Measurements from ENCODE around the gene SNX1. TPM values are rescaled to one million over a fixed set of nuclear protein-coding genes. Genes with fewer than 3 reads are reported as not detected.
"Not testable (repeated sequence)": the region's sequence is repeated elsewhere in the genome, so short reads cannot be mapped to it uniquely, and the experiment has no call there.

The SNX1 gene
- total RNA-seq, 2 experiments from 2014 or later = 122 to 125 TPM

DNA sequence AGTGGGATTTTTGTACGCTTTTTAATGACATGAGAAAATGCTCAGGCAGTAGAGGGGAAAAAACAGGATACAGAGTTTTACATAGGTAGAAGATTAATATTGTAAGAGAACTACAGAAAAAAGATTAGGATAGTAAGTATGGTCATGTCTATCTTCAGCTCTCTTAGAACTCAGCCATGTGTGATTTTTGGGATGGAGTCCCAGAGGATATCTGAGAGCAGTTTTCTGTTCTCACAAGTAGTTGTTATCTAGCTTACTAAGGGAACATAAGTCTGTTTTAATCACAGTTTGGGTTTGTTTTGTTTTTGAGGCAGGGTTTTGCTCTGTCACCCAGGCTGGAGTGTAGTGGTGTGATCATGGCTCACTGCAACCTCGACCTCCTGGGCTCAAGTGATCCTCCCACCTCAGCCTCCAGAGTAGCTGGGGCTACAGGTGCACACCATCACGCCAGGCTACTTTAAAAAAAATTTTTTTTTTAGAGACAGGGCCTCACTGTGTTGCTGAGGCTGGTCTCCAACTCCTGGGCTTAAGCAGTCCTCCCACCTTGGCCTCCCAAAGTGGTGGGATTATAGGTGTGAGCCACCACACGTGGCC is 14.4 kb downstream of the SNX1 start:
- H3K9me3 Mint-ChIP-seq, POLR2A ChIA-PET, H3K27me3 Mint-ChIP-seq, DNase-seq, H3K4me3 Mint-ChIP-seq: not testable (repeated sequence)
- Mint-ChIP-seq H3K27ac (peak overlapping the region; percentile 76), H3K36me3 (ENCODE audit: low read depth) (peaks cover 15% of the 10 kb centered on the region), H3K4me1 (peaks cover 32% of the 10 kb centered on the region)
- CTCF ChIA-PET = interaction anchor here (1.1 to 1.7 kb wide), 2 partner anchors 10 to 22 kb away, joined by 5 to 6 read pairs; no protein-coding TSS in a partner anchor

- Mint-ChIP-seq H3K4me3 (no peak overlapping the region), H3K4me1 (peaks cover 32% of the 10 kb centered on the region), H3K9me3 (no peaks in the 10 kb centered on the region), H3K27ac (peak overlapping the region; percentile 76), H3K36me3 (ENCODE audit: low read depth) (peaks cover 20% of the 10 kb centered on the region), H3K27me3 (no peaks in the 10 kb centered on the region)
- CTCF ChIA-PET = interaction anchor here (1.5 to 2.1 kb wide), 3 partner anchors 9 to 42 kb away, joined by 5 to 8 read pairs (median 6); no protein-coding TSS in a partner anchor
- no peak for DNase-seq
- POLR2A ChIA-PET = no interaction called here
Observed at GRCh38 chr15:64110950-64111678, 15.3 kb downstream of the SNX1 start.

DNA sequence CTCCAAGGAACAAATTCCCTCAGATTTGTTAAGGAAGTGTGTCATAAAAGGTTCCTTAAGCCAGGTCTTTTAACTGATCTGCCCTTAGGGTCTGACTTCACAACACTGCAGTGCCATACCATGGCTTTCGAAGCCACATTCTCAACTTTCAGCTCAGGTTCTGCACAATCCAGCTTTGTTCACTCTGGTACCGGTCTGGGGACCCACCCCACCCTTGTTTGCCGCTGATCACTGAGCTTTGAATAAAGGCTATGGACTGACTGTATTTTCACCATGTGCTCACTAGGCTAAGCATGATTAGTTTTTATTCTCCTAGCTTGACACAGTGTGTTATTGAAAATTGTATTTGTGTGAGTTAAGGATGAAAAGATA is 15.9 kb downstream of the SNX1 start:
- Mint-ChIP-seq H3K27ac (no peak overlapping the region), H3K9me3 (no peaks in the 10 kb centered on the region), H3K4me3 (no peak overlapping the region), H3K4me1 (peaks cover 32% of the 10 kb centered on the region), H3K36me3 (ENCODE audit: low read depth) (peaks cover 24% of the 10 kb centered on the region), H3K27me3 (no peaks in the 10 kb centered on the region)
- no peak for DNase-seq
- ChIA-PET POLR2A (no interaction called here), CTCF (interaction anchor here (1.5 to 2.1 kb wide), 3 partner anchors 8 to 41 kb away, joined by 5 to 8 read pairs (median 6); no protein-coding TSS in a partner anchor)

DNA sequence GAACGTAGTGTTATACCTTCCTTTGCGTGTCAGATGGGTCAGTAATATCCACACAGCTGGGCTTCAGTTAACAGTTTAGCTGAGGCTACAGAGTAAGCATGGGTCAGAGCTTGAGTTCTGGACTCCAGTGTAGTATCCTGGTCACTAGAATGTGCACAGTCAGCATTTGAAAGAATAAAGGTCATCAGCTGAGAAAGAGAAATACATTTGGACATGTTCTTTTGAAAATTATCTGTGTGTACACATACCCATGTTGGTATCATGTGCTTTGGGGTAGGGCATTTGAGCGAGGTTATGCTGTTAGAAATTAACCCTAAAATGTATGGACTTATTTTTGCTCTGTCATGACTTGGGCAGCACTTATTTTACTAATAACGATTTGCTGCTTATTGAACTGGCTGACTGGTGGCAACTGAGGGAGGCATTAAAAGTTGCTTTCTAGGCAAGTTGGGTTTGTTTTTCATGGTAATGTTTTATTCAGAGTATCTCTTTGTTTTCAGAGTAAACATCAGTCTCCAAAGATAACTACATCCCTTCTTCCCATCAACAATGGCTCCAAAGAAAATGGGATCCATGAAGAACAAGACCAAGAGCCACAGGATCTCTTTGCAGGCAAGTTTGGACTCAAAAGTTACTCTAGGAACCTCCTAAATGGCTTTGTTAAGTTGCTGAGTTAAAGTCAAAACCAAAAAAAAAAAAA is 16.4 kb downstream of the SNX1 start:
- no peak overlapping the region for H3K27ac Mint-ChIP-seq
- no peak for DNase-seq
- no peaks in the 10 kb centered on the region for H3K9me3 Mint-ChIP-seq
- H3K4me1 Mint-ChIP-seq = peaks cover 32% of the 10 kb centered on the region
- H3K27me3 Mint-ChIP-seq = no peaks in the 10 kb centered on the region
- H3K36me3 Mint-ChIP-seq (ENCODE audit: low read depth) = peaks cover 26% of the 10 kb centered on the region
- CTCF ChIA-PET = interaction anchor here (1.5 to 2.1 kb wide), 3 partner anchors 8 to 40 kb away, joined by 5 to 8 read pairs (median 6); no protein-coding TSS in a partner anchor
- POLR2A ChIA-PET = no interaction called here
- H3K4me3 Mint-ChIP-seq = no peak overlapping the region

GRCh38 chr15:64112904-64113303 is 17.1 kb downstream of the SNX1 start:
- CTCF ChIA-PET = interaction anchor here (2.1 kb wide), 1 partner anchor 40 kb away, joined by 8 read pairs; no protein-coding TSS in a partner anchor
- Mint-ChIP-seq H3K36me3 (ENCODE audit: low read depth) (peaks cover 28% of the 10 kb centered on the region), H3K4me1 (peaks cover 32% of the 10 kb centered on the region), H3K27me3 (no peaks in the 10 kb centered on the region), H3K4me3 (no peak overlapping the region), H3K27ac (no peak overlapping the region), H3K9me3 (no peaks in the 10 kb centered on the region)
- DNase-seq = no peak
- POLR2A ChIA-PET = no interaction called here

GRCh38 chr15:64117759-64118487 is 22.1 kb downstream of the SNX1 start:
- Mint-ChIP-seq H3K4me3 (no peak overlapping the region), H3K4me1 (peaks cover 4% of the 10 kb centered on the region), H3K9me3 (no peaks in the 10 kb centered on the region), H3K27me3 (no peaks in the 10 kb centered on the region), H3K36me3 (ENCODE audit: low read depth) (peaks cover 50% of the 10 kb centered on the region), H3K27ac (peak overlapping the region; percentile 57)
- CTCF ChIA-PET = interaction anchor here (1.4 to 2.2 kb wide), 2 partner anchors 13 to 17 kb away, joined by 3 to 6 read pairs; no protein-coding TSS in a partner anchor
- no peak for DNase-seq
- POLR2A ChIA-PET = no interaction called here

DNA sequence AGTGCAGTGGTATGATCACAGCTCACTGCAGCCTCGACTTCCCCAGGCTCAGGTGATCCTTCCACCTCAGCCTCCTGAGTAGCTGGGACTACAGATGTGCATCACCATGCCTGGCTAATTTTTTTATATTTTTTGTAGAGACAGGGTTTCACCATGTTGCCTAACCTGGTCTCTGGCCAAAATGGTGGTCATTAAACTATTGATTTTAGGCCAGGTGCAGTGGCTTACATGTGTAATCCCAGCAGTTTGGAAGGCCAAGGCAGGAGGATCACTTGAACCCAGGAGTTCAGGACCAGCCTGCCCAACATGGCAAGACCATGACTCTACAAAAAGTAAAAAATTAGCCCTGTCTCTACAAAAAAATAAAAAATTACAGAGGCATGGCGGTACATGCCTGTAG is 24.5 kb downstream of the SNX1 start:
- H3K36me3 Mint-ChIP-seq (ENCODE audit: low read depth) = peaks cover 44% of the 10 kb centered on the region
- H3K9me3 Mint-ChIP-seq, H3K27me3 Mint-ChIP-seq, H3K4me1 Mint-ChIP-seq, POLR2A ChIA-PET, H3K4me3 Mint-ChIP-seq, DNase-seq, H3K27ac Mint-ChIP-seq: not testable (repeated sequence)
- CTCF ChIA-PET = interaction anchor here (0.7 to 1.9 kb wide), 5 partner anchors 9 to 1151 kb away, joined by 3 to 5 read pairs (median 4); partner anchors contain the start of gene CIAO2A

- POLR2A ChIA-PET = no interaction called here
Observed at GRCh38 chr15:64121614-64122013, 25.8 kb downstream of the SNX1 start.

GRCh38 chr15:64122444-64122843 is 26.7 kb downstream of the SNX1 start:
- POLR2A ChIA-PET = no interaction called here
- Mint-ChIP-seq H3K27me3 (no peaks in the 10 kb centered on the region), H3K27ac (no peak overlapping the region), H3K4me1 (no peaks in the 10 kb centered on the region), H3K4me3 (no peak overlapping the region), H3K36me3 (ENCODE audit: low read depth) (peaks cover 47% of the 10 kb centered on the region), H3K9me3 (no peaks in the 10 kb centered on the region)
- no peak for DNase-seq
- CTCF ChIA-PET = interaction anchor here (0.8 to 1.2 kb wide), 2 partner anchors 15 to 20 kb away, joined by 3 read pairs; no protein-coding TSS in a partner anchor

More at GRCh38 chr15:64121614-64122013, 25.8 kb downstream of the SNX1 start:
- Mint-ChIP-seq H3K36me3 (ENCODE audit: low read depth) (peaks cover 41% of the 10 kb centered on the region), H3K4me1 (no peaks in the 10 kb centered on the region), H3K27ac (no peak overlapping the region), H3K4me3 (no peak overlapping the region), H3K9me3 (no peaks in the 10 kb centered on the region), H3K27me3 (no peaks in the 10 kb centered on the region)
- CTCF ChIA-PET = interaction anchor here (0.6 to 1.2 kb wide), 2 partner anchors 20 to 1274 kb away, joined by 3 to 7 read pairs; no protein-coding TSS in a partner anchor
- no peak for DNase-seq

DNA sequence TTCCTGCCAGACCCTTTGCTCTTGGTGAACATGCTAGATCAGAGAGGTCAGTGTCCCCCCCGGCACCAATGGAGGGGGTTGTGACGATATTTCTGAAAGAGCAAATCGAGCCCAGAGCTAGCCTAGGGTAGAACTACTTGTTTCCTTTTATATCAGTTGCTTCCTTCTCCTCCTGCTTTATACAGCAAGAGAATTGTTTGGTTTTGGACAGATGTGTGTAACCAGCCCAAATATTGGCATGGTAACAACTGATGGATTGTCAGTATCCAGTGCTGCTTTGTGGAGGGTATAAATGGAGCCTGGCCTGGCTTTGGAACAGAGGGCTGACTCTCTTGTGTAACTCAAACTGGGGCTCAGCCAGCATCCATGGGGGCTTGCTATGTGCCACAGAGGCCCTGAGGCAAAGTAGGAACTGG is 27.2 kb downstream of the SNX1 start:
- Mint-ChIP-seq H3K27ac (no peak overlapping the region), H3K27me3 (no peaks in the 10 kb centered on the region), H3K36me3 (ENCODE audit: low read depth) (peaks cover 49% of the 10 kb centered on the region), H3K4me1 (peaks cover 3% of the 10 kb centered on the region), H3K9me3 (no peaks in the 10 kb centered on the region), H3K4me3 (no peak overlapping the region)
- ChIA-PET CTCF (interaction anchor here (0.8 to 1.2 kb wide), 2 partner anchors 15 to 19 kb away, joined by 3 read pairs; no protein-coding TSS in a partner anchor), POLR2A (no interaction called here)
- DNase-seq = no peak

- Mint-ChIP-seq H3K36me3 (ENCODE audit: low read depth) (peaks cover 47% of the 10 kb centered on the region), H3K9me3 (no peaks in the 10 kb centered on the region), H3K4me3 (no peak overlapping the region), H3K27me3 (no peaks in the 10 kb centered on the region), H3K27ac (no peak overlapping the region), H3K4me1 (peaks cover 4% of the 10 kb centered on the region)
- DNase-seq = no peak
- CTCF ChIA-PET = interaction anchor here (1.1 to 2.1 kb wide), 2 partner anchors 16 to 23 kb away, joined by 3 to 5 read pairs; no protein-coding TSS in a partner anchor
- POLR2A ChIA-PET = no interaction called here
Observed at GRCh38 chr15:64125978-64126377, 30.2 kb downstream of the SNX1 start.

DNA sequence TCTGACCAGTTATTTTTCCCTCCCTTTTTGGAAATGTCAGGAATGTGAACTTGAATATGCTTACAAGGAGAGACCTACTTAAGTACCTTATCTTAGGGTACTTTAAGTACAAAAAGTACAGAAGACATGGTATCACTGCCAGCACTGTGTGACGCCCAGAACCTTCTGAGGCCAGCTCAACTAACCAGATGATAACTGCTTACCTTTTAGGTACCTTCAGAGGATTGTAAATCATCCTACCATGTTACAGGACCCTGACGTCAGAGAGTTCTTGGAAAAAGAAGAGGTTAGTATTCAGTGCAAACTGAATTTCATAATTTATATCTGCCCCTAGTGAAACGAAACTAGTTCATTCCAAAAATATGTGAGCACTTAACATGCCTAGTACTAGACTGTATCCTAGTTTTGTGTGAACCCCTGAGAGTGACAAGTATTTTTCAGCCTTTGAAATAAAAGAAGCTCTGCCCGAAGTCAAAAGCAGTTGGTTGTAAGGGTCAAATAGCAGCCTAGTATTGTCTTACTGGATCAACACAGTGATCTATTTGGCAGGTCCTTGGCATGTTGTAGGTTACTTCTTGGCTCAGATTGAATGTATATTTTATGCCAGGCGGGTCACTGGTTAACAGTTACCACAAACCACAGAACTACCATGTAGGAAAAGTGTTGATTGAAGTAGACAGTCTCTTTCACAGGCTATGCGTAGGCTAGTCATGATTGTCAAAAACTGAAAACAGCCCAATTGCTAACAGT is 31.9 kb downstream of the SNX1 start:
- H3K9me3 Mint-ChIP-seq = no peaks in the 10 kb centered on the region
- no peak overlapping the region for H3K27ac Mint-ChIP-seq
- H3K4me3 Mint-ChIP-seq = no peak overlapping the region
- H3K4me1 Mint-ChIP-seq = peaks cover 4% of the 10 kb centered on the region
- peaks cover 60% of the 10 kb centered on the region for H3K36me3 Mint-ChIP-seq (ENCODE audit: low read depth)
- ChIA-PET CTCF (interaction anchor here (0.6 kb wide), 2 partner anchors 471 to 476 kb away, joined by 3 to 4 read pairs; no protein-coding TSS in a partner anchor), POLR2A (no interaction called here)
- no peaks in the 10 kb centered on the region for H3K27me3 Mint-ChIP-seq
- no peak for DNase-seq

Data from activated CD4-positive, alpha-beta T cell treated with anti-CD3 and anti-CD28 coated beads, Interleukin-2, amount 10 ng/mL, durations not matched to agents 7 days and 5 days (primary cell).